Measurements from ENCODE around the gene RAMP1.

GRCh38 chr2:237910576-237911362, 51.3 kb downstream of the RAMP1 start:
- TF ChIP-seq CTCF (conservative IDR thresholded peaks at IDR 0.05 in 1 of 2, IDR thresholded peaks at IDR 0.05 in 1 of 2; ENCODE audit: low read depth in 1 of 2, low read length in 2 of 2) = no peak
- no peak for TF ChIP-seq EZH2 (IDR thresholded peaks at IDR 0.05; ENCODE audit: low read length, missing control alignments)

Data from fibroblast of lung (primary cell).